GM12878 (cell line): Measurements from ENCODE around the gene CSNK1G2. TPM values are rescaled to one million over a fixed set of nuclear protein-coding genes. Genes with fewer than 3 reads are reported as not detected.

Source experiments
- HDAC2 ChIP-seq: fragments of 200-600 bp; sonication (generic); IDR thresholded peaks from 2 replicates; pipeline ENCODE4 v1.6.1; 2017
- HDGF ChIP-seq: fragments of 450-650 bp; IDR thresholded peaks from 2 replicates; pipeline ENCODE4 v1.6.1; 2016; ENCODE audit warnings: antibody characterized with exemption
- IKZF2 ChIP-seq, 2 experiments: fragments of 450-650 bp; IDR thresholded peaks; 2 replicates each; pipeline ENCODE4 v1.6.1; 2017; ENCODE audit warnings: mild to moderate bottlenecking in 2 of 2, moderate library complexity in 2 of 2
- IRF4 ChIP-seq: IDR thresholded peaks from 2 replicates; pipeline ENCODE4 v1.6.1; 2011; ENCODE audit warnings: low read depth, low read length
- JUND ChIP-seq: IDR thresholded peaks from 2 replicates; pipeline ENCODE4 v1.6.1; 2012; ENCODE audit warnings: low read depth, mild to moderate bottlenecking, low read length, improper control_type of control experiment, moderate library complexity
- MAX ChIP-seq: IDR thresholded peaks from 2 replicates; pipeline ENCODE4 v1.6.1; 2012; ENCODE audit warnings: low read depth, low read length, improper control_type of control experiment
- NFIC ChIP-seq: IDR thresholded peaks from 2 replicates; pipeline ENCODE4 v1.6.1; 2012; ENCODE audit warnings: low read depth, mild to moderate bottlenecking, inconsistent platforms, low read length, moderate library complexity
- PAX8 ChIP-seq: fragments of 450-650 bp; IDR thresholded peaks from 2 replicates; pipeline ENCODE4 v1.6.1; 2017; ENCODE audit warnings: mild to moderate bottlenecking, moderate library complexity
- POLR2AphosphoS2 ChIP-seq: IDR thresholded peaks from 2 replicates; pipeline ENCODE4 v1.6.1; 2011; ENCODE audit warnings: low read depth, mild to moderate bottlenecking, low read length, improper control_type of control experiment, moderate library complexity
- RFX5 ChIP-seq: IDR thresholded peaks from 2 replicates; pipeline ENCODE4 v1.6.1; 2011; ENCODE audit warnings: low read depth, low read length, improper control_type of control experiment
- STAT1 ChIP-seq: fragments of 450-650 bp; conservative IDR thresholded peaks from 2 replicates; pipeline ENCODE4 v1.6.1; 2014; ENCODE audit warnings: antibody characterized with exemption, mild to moderate bottlenecking
- TARDBP ChIP-seq: IDR thresholded peaks from 2 replicates; pipeline ENCODE4 v1.6.1; 2016; ENCODE audit warnings: borderline replicate concordance
- WRNIP1 ChIP-seq: IDR thresholded peaks from 2 replicates; pipeline ENCODE4 v1.6.1; 2011; ENCODE audit warnings: low read depth, low read length, improper control_type of control experiment, borderline replicate concordance
- ZBED1 ChIP-seq: IDR thresholded peaks from 2 replicates; pipeline ENCODE4 v1.6.1; 2016; ENCODE audit warnings: borderline replicate concordance
- ZBTB11 ChIP-seq: fragments of 450-650 bp; formaldehyde crosslinking; IDR thresholded peaks from 2 replicates; pipeline ENCODE4 v1.5.0; 2022; ENCODE audit warnings: mild to moderate bottlenecking, missing genetic modification characterization
- polyA plus RNA-seq, 11 experiments: library from polyadenylated mRNA; depleted of rRNA in 4 of 11; unstranded in 6 of 11; stranded (reverse) in 5 of 11; fragments of >200 nt; fragmentation: Nextera tagmentation in 4 of 11; fragmentation: Illumina TruSeq in 1 of 11; extraction: Ambion mirVana in 4 of 11; extraction: Trizol in 1 of 11; gene quantifications; 1 replicate in 1 of 11; 2 replicates in 10 of 11; pipeline versions ENCODE4 v1.2.1 to v1.2.3, GENCODE V29; 2011 to 2016; ENCODE audit warnings: inconsistent platforms in 2 of 11, missing spikeins in 2 of 11, low read depth in 1 of 11
- total RNA-seq, 4 experiments: library from RNA; depleted of rRNA in 3 of 4; stranded (reverse); fragments of >200 nt in 3 of 4; fragmentation: Illumina TruSeq in 1 of 4; extraction: Trizol in 1 of 4; gene quantifications; 2 replicates each; pipeline versions ENCODE4 v1.2.1 to v1.2.3, GENCODE V29; 2013 to 2021
- TF ChIP-seq, protein P1 (sequence below): fragments of 450-650 bp; IDR thresholded peaks from 2 replicates; pipeline ENCODE4 v1.6.1; 2017; ENCODE audit warnings: mild to moderate bottlenecking
- TF ChIP-seq, protein P2 (sequence below): IDR thresholded peaks from 2 replicates; pipeline ENCODE4 v1.6.1; 2012; ENCODE audit warnings: low read depth, low read length, improper control_type of control experiment

The CSNK1G2 gene
- total and polyA plus RNA-seq, 10 of the 15 experiments (the other 5 are each of a cell fraction or from before 2014, with no cell fraction given) = 0.64 to 109 (median 25.0) TPM

- TF ChIP-seq ZBTB11 (no peak), NFIC (no peak), WRNIP1 (no peak), RFX5 (0 out of 2 replicates have a peak, but pooled peaks have one; percentile 48), PAX8 (no peak), HDAC2 (no peak), JUND (no peak), IRF4 (peak; percentile 43; the same call in 1 of the 2 replicates), IKZF2 (IDR thresholded peaks at IDR 0.05) (peak in 1 of 2 experiments; percentile 32; a peak in 1 of 4 replicates), TARDBP (peak; percentile 92; the same call in 1 of the 2 replicates), ZBED1 (no peak), STAT1 (0 out of 2 replicates have a peak, but pooled peaks have one; percentile 38), MAX (peak; percentile 46; the same call in 1 of the 2 replicates), POLR2AphosphoS2 (no peak), HDGF (peak; percentile 95)
- TF ChIP-seq, protein P1, sequence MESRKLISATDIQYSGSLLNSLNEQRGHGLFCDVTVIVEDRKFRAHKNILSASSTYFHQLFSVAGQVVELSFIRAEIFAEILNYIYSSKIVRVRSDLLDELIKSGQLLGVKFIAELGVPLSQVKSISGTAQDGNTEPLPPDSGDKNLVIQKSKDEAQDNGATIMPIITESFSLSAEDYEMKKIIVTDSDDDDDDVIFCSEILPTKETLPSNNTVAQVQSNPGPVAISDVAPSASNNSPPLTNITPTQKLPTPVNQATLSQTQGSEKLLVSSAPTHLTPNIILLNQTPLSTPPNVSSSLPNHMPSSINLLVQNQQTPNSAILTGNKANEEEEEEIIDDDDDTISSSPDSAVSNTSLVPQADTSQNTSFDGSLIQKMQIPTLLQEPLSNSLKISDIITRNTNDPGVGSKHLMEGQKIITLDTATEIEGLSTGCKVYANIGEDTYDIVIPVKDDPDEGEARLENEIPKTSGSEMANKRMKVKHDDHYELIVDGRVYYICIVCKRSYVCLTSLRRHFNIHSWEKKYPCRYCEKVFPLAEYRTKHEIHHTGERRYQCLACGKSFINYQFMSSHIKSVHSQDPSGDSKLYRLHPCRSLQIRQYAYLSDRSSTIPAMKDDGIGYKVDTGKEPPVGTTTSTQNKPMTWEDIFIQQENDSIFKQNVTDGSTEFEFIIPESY = no peak
- TF ChIP-seq, protein P2, sequence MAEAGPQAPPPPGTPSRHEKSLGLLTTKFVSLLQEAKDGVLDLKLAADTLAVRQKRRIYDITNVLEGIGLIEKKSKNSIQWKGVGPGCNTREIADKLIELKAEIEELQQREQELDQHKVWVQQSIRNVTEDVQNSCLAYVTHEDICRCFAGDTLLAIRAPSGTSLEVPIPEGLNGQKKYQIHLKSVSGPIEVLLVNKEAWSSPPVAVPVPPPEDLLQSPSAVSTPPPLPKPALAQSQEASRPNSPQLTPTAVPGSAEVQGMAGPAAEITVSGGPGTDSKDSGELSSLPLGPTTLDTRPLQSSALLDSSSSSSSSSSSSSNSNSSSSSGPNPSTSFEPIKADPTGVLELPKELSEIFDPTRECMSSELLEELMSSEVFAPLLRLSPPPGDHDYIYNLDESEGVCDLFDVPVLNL = peak; percentile 59; the same call in 1 of the 2 replicates
Measured at GRCh38 chr19:1905110-1905862, 35.7 kb upstream of the CSNK1G2 start, which contains the start of the genes ADAT3 and SCAMP4 (continued).
